ENCODE data around the gene TFDP1.

- TF ChIP-seq CTCF (IDR thresholded peaks at IDR 0.05): no peak
- TF ChIP-seq POLR2A (IDR thresholded peaks at IDR 0.05): no peak
- no peak for TF ChIP-seq POLR2AphosphoS5 (IDR thresholded peaks at IDR 0.05)
- TF ChIP-seq EP300 (IDR thresholded peaks at IDR 0.05): no peak
Observed at GRCh38 chr13:113548778-113549621, 35.6 kb upstream of the TFDP1 start.
